ENCODE measurements around the gene LZTFL1. TPM values are rescaled to one million over a fixed set of nuclear protein-coding genes. Genes with fewer than 3 reads are reported as not detected.
A peak's percentile ranks its signal among the peaks of the same experiment; 100 is the strongest.

Gene LZTFL1
- total RNA-seq, 4 donors from 2014 or later: 12.6 to 30.9 (median 23.3) TPM

DNA sequence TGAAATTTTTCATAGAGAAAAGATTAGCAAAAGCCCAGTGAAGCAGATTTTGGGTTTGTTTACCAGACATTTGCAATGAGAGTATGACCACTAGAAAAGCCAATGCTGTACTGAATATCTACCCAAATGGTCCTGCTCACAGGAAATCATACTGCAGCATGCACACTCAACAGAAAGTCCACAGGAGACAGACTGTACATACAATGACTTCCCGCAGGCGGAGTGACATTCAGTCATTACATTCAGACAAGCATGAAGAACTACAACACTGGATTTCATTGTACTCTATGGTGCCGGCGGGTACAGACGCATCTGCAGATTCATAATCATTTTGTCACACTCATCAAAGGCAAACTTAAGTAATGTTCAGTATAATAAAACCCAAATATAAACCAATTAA lies 11.8 kb downstream of the LZTFL1 start:
- no peak for ATAC-seq
- Histone ChIP-seq H3K4me1 (no peaks in the 10 kb centered on the region), H3K27ac (no peak overlapping the region), H3K4me3 (no peak overlapping the region), H3K9me3 (no peaks in the 10 kb centered on the region), H3K36me3 (peaks cover 8 to 97% of the 10 kb centered on the region in 2 donors), H3K27me3 (no peaks in the 10 kb centered on the region)
- no peak for TF ChIP-seq POLR2A (IDR thresholded peaks at IDR 0.05)
- no peak for TF ChIP-seq POLR2AphosphoS5 (IDR thresholded peaks at IDR 0.05)
- TF ChIP-seq EP300 (IDR thresholded peaks at IDR 0.05): no peak
- TF ChIP-seq, protein P1, sequence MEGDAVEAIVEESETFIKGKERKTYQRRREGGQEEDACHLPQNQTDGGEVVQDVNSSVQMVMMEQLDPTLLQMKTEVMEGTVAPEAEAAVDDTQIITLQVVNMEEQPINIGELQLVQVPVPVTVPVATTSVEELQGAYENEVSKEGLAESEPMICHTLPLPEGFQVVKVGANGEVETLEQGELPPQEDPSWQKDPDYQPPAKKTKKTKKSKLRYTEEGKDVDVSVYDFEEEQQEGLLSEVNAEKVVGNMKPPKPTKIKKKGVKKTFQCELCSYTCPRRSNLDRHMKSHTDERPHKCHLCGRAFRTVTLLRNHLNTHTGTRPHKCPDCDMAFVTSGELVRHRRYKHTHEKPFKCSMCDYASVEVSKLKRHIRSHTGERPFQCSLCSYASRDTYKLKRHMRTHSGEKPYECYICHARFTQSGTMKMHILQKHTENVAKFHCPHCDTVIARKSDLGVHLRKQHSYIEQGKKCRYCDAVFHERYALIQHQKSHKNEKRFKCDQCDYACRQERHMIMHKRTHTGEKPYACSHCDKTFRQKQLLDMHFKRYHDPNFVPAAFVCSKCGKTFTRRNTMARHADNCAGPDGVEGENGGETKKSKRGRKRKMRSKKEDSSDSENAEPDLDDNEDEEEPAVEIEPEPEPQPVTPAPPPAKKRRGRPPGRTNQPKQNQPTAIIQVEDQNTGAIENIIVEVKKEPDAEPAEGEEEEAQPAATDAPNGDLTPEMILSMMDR (IDR thresholded peaks at IDR 0.05): no peak
- 69 to 81% methylated on average over 5 of the region's 5 CpGs for WGBS, 2 donors (ENCODE audit: low coverage in 1 of 2)

DNA sequence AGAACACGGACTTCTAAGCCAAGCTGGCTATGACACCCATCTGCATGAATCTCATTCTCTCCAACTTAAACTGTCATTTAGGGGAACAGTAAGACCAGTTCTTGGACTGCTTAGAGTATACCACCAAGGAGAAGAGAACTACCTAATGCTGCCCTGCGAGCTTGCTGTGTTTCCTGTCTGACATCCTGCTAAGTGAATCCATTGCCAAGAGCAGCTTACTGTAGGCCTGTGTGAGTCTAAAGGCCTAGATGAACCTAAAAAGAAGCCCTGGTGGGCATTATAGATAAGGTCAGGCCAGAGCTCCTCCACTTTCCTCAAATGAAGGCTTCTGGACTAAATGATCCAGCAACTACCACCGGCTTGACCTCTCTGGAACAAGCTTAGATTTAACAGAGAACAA lies 15.0 kb downstream of the LZTFL1 start:
- Histone ChIP-seq H3K36me3 (peaks cover 8 to 96% of the 10 kb centered on the region in 2 donors), H3K4me3 (no peak overlapping the region), H3K4me1 (no peaks in the 10 kb centered on the region), H3K9me3 (no peaks in the 10 kb centered on the region), H3K27me3 (no peaks in the 10 kb centered on the region), H3K27ac (no peak overlapping the region)
- WGBS, 2 donors (ENCODE audit: low coverage in 1 of 2): 94 to 100% methylated on average over 2 to 3 of the region's 3 CpGs
- TF ChIP-seq, protein P1 (IDR thresholded peaks at IDR 0.05): no peak
- TF ChIP-seq POLR2AphosphoS5 (IDR thresholded peaks at IDR 0.05): no peak
- no peak for TF ChIP-seq POLR2A (IDR thresholded peaks at IDR 0.05)
- TF ChIP-seq EP300 (IDR thresholded peaks at IDR 0.05): no peak
- no peak for ATAC-seq

DNA sequence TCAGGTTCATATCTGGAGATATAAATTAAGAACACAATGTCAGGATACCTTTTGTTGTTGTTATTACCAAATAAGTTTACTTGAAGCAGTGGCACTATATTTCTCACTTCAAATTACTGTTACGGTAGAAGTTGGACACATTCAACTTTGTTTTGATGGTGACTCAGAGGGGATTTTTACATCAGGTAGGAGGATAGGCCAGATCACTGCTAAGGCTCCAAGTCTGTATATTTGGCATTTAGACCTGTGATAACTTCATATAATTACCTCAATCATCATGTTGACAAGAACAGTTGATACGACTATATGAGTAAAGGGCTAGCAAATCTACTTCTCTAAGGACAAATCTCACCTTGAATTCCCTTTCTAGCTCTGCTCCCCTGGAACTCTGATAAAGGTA lies 15.6 kb downstream of the LZTFL1 start:
- WGBS, 2 donors (ENCODE audit: low coverage in 1 of 2): 31 to 33% methylated on average over 1 to 2 of the region's 2 CpGs
- no peak overlapping the region for H3K27ac ChIP-seq
- no peak for TF ChIP-seq POLR2A (IDR thresholded peaks at IDR 0.05)
- TF ChIP-seq EP300 (IDR thresholded peaks at IDR 0.05): no peak
- TF ChIP-seq, protein P1 (IDR thresholded peaks at IDR 0.05): no peak
- TF ChIP-seq POLR2AphosphoS5 (IDR thresholded peaks at IDR 0.05): no peak
- no peak overlapping the region for H3K4me3 ChIP-seq
- H3K9me3 ChIP-seq: no peaks in the 10 kb centered on the region
- H3K36me3 ChIP-seq: peaks cover 8 to 96% of the 10 kb centered on the region in 2 donors
- no peaks in the 10 kb centered on the region for H3K4me1 ChIP-seq
- no peak for ATAC-seq
- H3K27me3 ChIP-seq: no peaks in the 10 kb centered on the region

DNA sequence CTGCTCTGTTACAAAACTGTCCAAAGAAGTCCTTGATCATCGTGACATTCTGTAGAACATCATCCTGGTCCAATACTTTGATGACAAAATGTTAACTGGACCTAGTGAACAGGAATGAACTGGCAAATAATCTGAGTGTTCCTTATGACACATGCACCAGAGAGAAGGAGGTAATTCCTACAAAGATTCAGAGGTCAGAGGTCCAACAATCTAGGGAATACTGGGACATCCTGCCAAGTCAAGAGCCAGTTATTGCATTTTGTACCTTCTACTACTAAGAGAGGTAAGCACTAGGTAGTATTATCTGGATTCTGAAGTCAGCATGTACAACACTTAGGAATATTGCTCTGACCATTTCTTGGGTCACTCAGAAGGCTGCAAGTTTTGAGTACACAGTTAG lies 20.8 kb downstream of the LZTFL1 start:
- H3K4me1 ChIP-seq: peaks cover 12 to 30% (median 14%) of the 10 kb centered on the region in 3 donors
- WGBS, 2 donors (ENCODE audit: low coverage in 1 of 2): 86 to 100% methylated on average over 1 of the region's 1 CpG
- H3K36me3 ChIP-seq: peaks cover 8 to 61% of the 10 kb centered on the region in 2 donors
- no peak for TF ChIP-seq POLR2AphosphoS5 (IDR thresholded peaks at IDR 0.05)
- TF ChIP-seq EP300 (IDR thresholded peaks at IDR 0.05): no peak
- TF ChIP-seq POLR2A (IDR thresholded peaks at IDR 0.05): no peak
- TF ChIP-seq, protein P1 (IDR thresholded peaks at IDR 0.05): no peak
- H3K27me3 ChIP-seq: no peaks in the 10 kb centered on the region
- no peaks in the 10 kb centered on the region for H3K9me3 ChIP-seq
- ATAC-seq: no peak
- H3K4me3 ChIP-seq: no peak overlapping the region
- no peak overlapping the region for H3K27ac ChIP-seq

DNA sequence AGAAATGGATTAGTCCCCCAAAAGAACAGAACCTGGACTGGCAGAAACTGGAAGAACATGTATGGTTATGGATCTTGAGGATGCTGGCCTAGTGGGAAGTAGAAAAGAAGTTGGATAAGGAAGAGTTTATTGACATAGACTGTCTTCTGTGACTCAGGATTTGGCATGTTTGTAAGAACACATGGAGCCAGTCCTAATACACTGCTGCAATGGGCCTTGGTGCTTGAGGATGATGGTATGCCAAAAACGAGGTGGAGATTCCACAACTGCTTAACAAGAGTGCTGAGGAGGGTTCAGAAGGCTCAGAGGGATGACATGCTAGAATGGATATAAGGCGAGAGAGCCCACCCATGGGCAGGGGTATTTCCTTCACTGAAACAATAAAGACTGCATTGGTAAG lies 22.4 kb downstream of the LZTFL1 start:
- Histone ChIP-seq H3K27ac (peak overlapping the region in 3 of 4 donors; percentile 73 to 82 (median 81)), H3K36me3 (peaks cover 0 to 45% of the 10 kb centered on the region in 2 donors), H3K4me1 (peaks cover 12 to 33% (median 14%) of the 10 kb centered on the region in 3 donors), H3K27me3 (no peaks in the 10 kb centered on the region), H3K9me3 (no peaks in the 10 kb centered on the region), H3K4me3 (no peak overlapping the region)
- peak; percentile 50 for ATAC-seq
- no peak for TF ChIP-seq POLR2AphosphoS5 (IDR thresholded peaks at IDR 0.05)
- TF ChIP-seq POLR2A (IDR thresholded peaks at IDR 0.05): no peak
- TF ChIP-seq EP300 (IDR thresholded peaks at IDR 0.05): no peak
- TF ChIP-seq, protein P1 (IDR thresholded peaks at IDR 0.05): no peak
- 80 to 94% methylated on average over 2 of the region's 2 CpGs for WGBS, 2 donors (ENCODE audit: low coverage in 1 of 2)

Data from gastroesophageal sphincter (tissue), 4 donors.